Gastrocnemius medialis (tissue), 4 donors: ENCODE measurements around the gene EIF3I.

Source experiments
- POLR2A ChIP-seq, 2 donors: fragments of 450-650 bp; IDR thresholded peaks; one replicate each; pipeline ENCODE4 v1.6.1; 2017; ENCODE audit warnings: antibody characterized with exemption in 2 of 2, mild to moderate bottlenecking in 2 of 2, moderate library complexity in 2 of 2
- TF ChIP-seq, protein P1 (sequence below), 5 experiments: fragments of 450-650 bp in 3 of 5; fragments of 200-600 bp in 2 of 5; sonication (generic) in 2 of 5; IDR thresholded peaks in 4 of 5; conservative IDR thresholded peaks in 1 of 5; 1 replicate in 4 of 5; 2 replicates in 1 of 5; pipeline ENCODE4 v1.5.1; 2016 to 2019; ENCODE audit warnings: antibody characterized with exemption in 5 of 5, mild to moderate bottlenecking in 3 of 5, moderate library complexity in 3 of 5

GRCh38 chr1:32201011-32201855, 21.0 kb upstream of the EIF3I start:
- TF ChIP-seq POLR2A (IDR thresholded peaks at IDR 0.05) = peak; percentile 5 to 35
- TF ChIP-seq, protein P1, sequence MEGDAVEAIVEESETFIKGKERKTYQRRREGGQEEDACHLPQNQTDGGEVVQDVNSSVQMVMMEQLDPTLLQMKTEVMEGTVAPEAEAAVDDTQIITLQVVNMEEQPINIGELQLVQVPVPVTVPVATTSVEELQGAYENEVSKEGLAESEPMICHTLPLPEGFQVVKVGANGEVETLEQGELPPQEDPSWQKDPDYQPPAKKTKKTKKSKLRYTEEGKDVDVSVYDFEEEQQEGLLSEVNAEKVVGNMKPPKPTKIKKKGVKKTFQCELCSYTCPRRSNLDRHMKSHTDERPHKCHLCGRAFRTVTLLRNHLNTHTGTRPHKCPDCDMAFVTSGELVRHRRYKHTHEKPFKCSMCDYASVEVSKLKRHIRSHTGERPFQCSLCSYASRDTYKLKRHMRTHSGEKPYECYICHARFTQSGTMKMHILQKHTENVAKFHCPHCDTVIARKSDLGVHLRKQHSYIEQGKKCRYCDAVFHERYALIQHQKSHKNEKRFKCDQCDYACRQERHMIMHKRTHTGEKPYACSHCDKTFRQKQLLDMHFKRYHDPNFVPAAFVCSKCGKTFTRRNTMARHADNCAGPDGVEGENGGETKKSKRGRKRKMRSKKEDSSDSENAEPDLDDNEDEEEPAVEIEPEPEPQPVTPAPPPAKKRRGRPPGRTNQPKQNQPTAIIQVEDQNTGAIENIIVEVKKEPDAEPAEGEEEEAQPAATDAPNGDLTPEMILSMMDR (IDR thresholded peaks at IDR 0.05 in 4 of 5, conservative IDR thresholded peaks at IDR 0.05 in 1 of 5) = no peak
